ENCODE data around the gene CALHM4. TPM values are rescaled to one million over a fixed set of nuclear protein-coding genes. Genes with fewer than 3 reads are reported as not detected.

CALHM4 gene
- total RNA-seq, 1 donor from 2014 or later, result not detected

GRCh38 chr6:116513224-116513875, 40.2 kb upstream of the CALHM4 start:
- H3K36me3 Mint-ChIP-seq, result peaks cover 15% of the 10 kb centered on the region
- Histone ChIP-seq H4K20me1 (ENCODE audit: low read depth) (no peaks in the 10 kb centered on the region), H3K4me2 (no peak overlapping the region), H3F3A (ENCODE audit: low read depth) (peaks cover 5% of the 10 kb centered on the region), H3K79me2 (ENCODE audit: low read depth) (no peaks in the 10 kb centered on the region), H2AFZ (replicated peaks) (no peak overlapping the region), H3K36me3 (no peaks in the 10 kb centered on the region), H3K4me1 (no peaks in the 10 kb centered on the region), H3K9ac (no peak overlapping the region), H3K4me3 (no peak overlapping the region), H3K9me3 (ENCODE audit: low read depth) (no peaks in the 10 kb centered on the region), H3K27ac (no peak overlapping the region), H3K27me3 (no peaks in the 10 kb centered on the region)
- H3K27me3 Mint-ChIP-seq (ENCODE audit: insufficient read depth, low read depth), result peaks cover 4% of the 10 kb centered on the region
- no peak for DNase-seq (ENCODE audit: low spot score)
- no peak for TF ChIP-seq EZH2phosphoT487 (IDR thresholded peaks at IDR 0.05)
- TF ChIP-seq CTCF (IDR thresholded peaks at IDR 0.05), result no peak
- TF ChIP-seq EZH2 (IDR thresholded peaks at IDR 0.05), result no peak
- H3K9me3 Mint-ChIP-seq, result peaks cover 20% of the 10 kb centered on the region
- peak overlapping the region; percentile 80 for H3K4me3 Mint-ChIP-seq
- H3K4me1 Mint-ChIP-seq, result peaks cover 36% of the 10 kb centered on the region
- peak overlapping the region; percentile 88 for H3K27ac Mint-ChIP-seq

GRCh38 chr6:116514111-116514510, 39.4 kb upstream of the CALHM4 start:
- Mint-ChIP-seq H3K36me3 (peaks cover 15% of the 10 kb centered on the region), H3K4me3 (no peak overlapping the region), H3K9me3 (peaks cover 13% of the 10 kb centered on the region), H3K27ac (no peak overlapping the region), H3K4me1 (peaks cover 37% of the 10 kb centered on the region), H3K27me3 (ENCODE audit: insufficient read depth, low read depth) (peaks cover 6% of the 10 kb centered on the region)
- H2AFZ ChIP-seq (replicated peaks), result no peak overlapping the region
- no peaks in the 10 kb centered on the region for H3K27me3 ChIP-seq
- no peak overlapping the region for H3K27ac ChIP-seq
- TF ChIP-seq CTCF (IDR thresholded peaks at IDR 0.05) (no peak), EZH2phosphoT487 (IDR thresholded peaks at IDR 0.05) (no peak), EZH2 (IDR thresholded peaks at IDR 0.05) (no peak)
- no peaks in the 10 kb centered on the region for H4K20me1 ChIP-seq (ENCODE audit: low read depth)
- peaks cover 5% of the 10 kb centered on the region for H3F3A ChIP-seq (ENCODE audit: low read depth)
- H3K4me2 ChIP-seq, result no peak overlapping the region
- H3K4me3 ChIP-seq, result no peak overlapping the region
- H3K9me3 ChIP-seq (ENCODE audit: low read depth), result no peaks in the 10 kb centered on the region
- H3K9ac ChIP-seq, result no peak overlapping the region
- no peaks in the 10 kb centered on the region for H3K4me1 ChIP-seq
- no peaks in the 10 kb centered on the region for H3K79me2 ChIP-seq (ENCODE audit: low read depth)
- no peaks in the 10 kb centered on the region for H3K36me3 ChIP-seq
- no peak for DNase-seq (ENCODE audit: low spot score)

GRCh38 chr6:116515141-116515540, 38.4 kb upstream of the CALHM4 start:
- Histone ChIP-seq H3K9ac (no peak overlapping the region), H3K4me1 (no peaks in the 10 kb centered on the region), H3K4me3 (no peak overlapping the region), H3K4me2 (no peak overlapping the region), H3K27ac (no peak overlapping the region), H3K9me3 (ENCODE audit: low read depth) (no peaks in the 10 kb centered on the region), H3K36me3 (no peaks in the 10 kb centered on the region), H3K27me3 (no peaks in the 10 kb centered on the region), H4K20me1 (ENCODE audit: low read depth) (no peaks in the 10 kb centered on the region), H2AFZ (replicated peaks) (no peak overlapping the region), H3F3A (ENCODE audit: low read depth) (peaks cover 5% of the 10 kb centered on the region), H3K79me2 (ENCODE audit: low read depth) (no peaks in the 10 kb centered on the region)
- H3K36me3 Mint-ChIP-seq, result peaks cover 12% of the 10 kb centered on the region
- peaks cover 3% of the 10 kb centered on the region for H3K9me3 Mint-ChIP-seq
- no peak overlapping the region for H3K27ac Mint-ChIP-seq
- DNase-seq (ENCODE audit: low spot score), result no peak
- H3K4me3 Mint-ChIP-seq, result no peak overlapping the region
- TF ChIP-seq EZH2 (IDR thresholded peaks at IDR 0.05) (no peak), CTCF (IDR thresholded peaks at IDR 0.05) (no peak), EZH2phosphoT487 (IDR thresholded peaks at IDR 0.05) (no peak)
- peaks cover 4% of the 10 kb centered on the region for H3K27me3 Mint-ChIP-seq (ENCODE audit: insufficient read depth, low read depth)
- H3K4me1 Mint-ChIP-seq, result peaks cover 37% of the 10 kb centered on the region

All from neural progenitor cell (in vitro differentiated cells).